Ureter (tissue), 1 donor: ENCODE measurements around the gene ACAT2. TPM values are rescaled to one million over a fixed set of nuclear protein-coding genes. Genes with fewer than 3 reads are reported as not detected.
"Not testable (repeated sequence)": the region's sequence is repeated elsewhere in the genome, so short reads cannot be mapped to it uniquely, and the experiment has no call there.

Experiments
- DNase-seq: peaks from one replicate; pipeline ENCODE4 v3.0.0-alpha.2; 2020; ENCODE audit warnings: low spot score
- total RNA-seq: library from RNA; stranded (reverse); gene quantifications from one replicate; pipeline ENCODE4 v1.2.4, GENCODE V29; 2023
- donor health status: DM: yes; HTN: yes; CAD: no.

ACAT2 gene
- total RNA-seq, 1 donor from 2014 or later = 42.1 TPM

DNA sequence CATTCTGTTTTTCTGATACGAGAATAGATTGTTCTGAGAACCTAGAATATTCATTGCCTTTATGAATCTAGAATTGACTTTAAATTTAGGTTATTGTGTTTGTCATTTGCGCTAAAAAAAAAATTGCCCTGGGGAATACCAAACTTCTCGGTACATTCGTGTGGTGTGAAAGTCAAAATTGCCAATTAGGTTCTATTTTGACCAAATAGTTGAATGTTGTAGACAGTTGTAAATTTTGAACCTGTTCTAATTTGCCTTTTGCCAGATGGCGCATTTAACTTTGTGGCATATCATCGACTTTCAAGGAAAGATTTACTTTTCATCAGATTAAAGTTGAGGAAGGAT lies 31.5 kb upstream of the ACAT2 start:
- DNase-seq = no peak

DNA sequence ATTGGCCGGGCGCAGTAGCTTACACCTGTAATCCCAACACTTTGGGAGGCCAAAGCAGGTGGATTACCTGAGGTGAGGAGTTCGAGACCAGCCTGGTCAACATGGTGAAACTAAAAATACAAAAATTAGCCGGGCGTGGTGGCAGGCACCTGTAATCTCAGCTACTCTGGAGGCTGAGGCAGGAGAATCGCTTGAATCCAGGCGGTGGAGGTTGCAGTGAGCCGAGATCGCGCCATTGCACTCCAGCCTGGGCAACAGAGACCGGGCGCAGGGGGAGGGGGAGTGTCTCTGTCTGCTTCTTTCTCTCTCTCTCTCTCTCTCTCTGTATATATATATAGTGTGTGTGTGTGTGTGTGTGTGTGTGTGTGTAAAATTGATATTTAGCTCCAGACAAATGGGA lies 29.3 kb upstream of the ACAT2 start:
- not testable (repeated sequence) for DNase-seq

DNA sequence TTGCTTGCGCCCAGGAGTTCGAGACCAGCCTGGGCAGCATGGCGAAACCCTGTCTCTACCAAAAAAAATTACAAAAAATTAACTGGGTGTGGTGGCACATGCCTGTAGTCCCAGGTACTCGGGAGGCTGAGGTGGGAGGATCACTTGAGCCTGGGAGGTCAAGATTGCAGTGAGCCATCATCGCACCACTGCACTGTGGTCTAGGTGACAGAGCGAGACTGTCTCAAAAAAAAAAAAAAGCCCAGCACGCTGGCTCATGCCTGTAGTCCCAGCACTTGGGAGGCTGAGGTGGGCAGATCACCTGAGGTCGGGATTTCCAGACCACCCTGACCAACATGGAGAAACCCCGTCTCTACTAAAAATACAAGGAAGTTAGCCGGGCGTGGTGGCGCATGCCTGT lies 28.4 kb upstream of the ACAT2 start:
- DNase-seq = not testable (repeated sequence)

DNA sequence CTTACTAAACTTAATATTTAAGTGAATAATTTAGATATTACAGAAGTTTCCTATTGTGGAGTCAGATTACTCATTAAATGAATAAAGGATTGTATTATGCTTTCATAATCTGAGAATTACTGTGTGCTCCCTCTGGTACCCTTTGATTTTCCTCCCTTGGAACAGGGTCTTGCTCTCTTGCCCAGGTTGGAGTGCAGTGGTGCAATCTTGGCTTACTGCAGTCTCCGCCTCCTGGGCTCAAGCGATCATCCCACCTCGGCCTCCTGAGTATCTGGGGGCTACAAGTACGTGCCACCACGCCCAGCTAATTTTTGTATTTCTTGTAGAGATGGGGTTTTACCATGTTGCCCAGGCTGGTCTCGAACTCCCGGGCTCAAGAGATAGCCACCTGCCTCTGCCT lies 24.9 kb upstream of the ACAT2 start:
- no peak for DNase-seq

DNA sequence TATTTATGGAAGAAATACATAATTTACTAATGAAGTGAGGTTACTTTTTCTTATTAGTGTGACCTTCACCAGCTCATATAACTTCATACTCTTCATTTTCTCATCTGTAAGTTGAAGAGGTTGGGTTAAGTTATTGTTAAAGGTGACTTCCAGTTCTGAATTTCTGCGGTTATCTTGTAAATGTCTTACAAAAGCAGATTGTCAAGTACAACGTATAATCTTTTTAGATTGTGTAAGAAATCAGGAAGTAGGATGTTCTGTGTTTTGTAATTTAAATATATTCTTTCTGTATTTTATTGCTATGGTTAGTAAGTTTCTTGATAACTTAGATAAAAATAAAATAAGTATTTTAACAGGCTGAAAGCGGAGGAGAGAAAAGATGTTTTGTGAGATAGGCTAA lies 22.5 kb upstream of the ACAT2 start:
- DNase-seq = no peak

DNA sequence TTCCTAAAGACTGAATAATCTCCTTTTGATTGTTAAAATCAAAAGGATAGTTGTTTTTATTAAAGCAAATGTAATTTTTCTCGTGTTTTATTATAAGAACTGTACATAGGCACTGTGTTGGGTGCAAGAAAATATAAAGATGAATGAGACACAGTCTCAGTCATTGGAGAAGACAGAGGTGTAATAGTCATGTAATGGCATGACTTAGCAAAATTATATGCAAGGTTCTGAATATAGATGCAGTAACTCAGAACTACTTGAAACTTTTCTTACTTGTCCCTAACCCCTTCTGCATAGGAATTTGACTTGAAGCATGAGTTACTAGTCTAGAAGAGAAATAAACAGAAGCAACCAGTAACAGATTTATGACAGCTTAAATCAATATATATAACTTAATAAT lies 19.7 kb upstream of the ACAT2 start:
- no peak for DNase-seq

DNA sequence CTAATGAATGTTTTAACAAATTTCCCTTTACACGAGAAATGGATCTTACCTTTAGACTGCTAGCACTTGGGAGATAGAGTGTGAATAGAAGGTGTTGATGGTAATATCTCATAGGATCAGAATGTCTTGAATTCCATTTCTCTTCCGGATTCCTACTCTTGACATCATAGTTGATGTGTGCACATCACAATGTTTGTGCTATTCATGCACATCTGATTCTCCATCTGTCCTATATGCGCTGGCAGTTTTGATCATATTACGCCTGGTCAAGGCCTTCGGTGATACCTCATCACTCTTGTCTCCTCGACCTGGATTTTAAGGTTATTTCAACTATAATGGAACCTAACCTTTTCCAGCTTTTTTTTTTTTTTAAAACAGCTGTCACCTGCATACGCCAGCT lies 16.8 kb upstream of the ACAT2 start:
- no peak for DNase-seq

DNA sequence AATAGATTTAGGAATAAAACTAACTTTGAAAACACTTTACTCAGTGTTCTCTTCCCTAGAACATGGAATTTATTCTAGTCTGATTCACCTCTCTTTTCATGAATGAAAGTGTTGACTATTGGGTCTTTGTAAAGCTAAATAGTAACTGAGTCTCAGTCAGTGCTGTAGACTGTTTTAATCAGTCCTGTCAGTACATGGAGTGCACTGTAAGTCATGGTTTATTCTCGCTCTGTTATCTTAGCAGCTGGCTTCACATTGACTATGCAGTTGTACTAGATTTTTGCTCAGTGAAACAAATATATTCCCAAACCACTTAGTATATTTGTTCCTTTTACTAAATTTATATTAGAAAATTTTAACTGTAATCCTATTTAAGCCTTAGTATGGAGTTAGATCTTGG lies 15.1 kb upstream of the ACAT2 start:
- DNase-seq = no peak

DNA sequence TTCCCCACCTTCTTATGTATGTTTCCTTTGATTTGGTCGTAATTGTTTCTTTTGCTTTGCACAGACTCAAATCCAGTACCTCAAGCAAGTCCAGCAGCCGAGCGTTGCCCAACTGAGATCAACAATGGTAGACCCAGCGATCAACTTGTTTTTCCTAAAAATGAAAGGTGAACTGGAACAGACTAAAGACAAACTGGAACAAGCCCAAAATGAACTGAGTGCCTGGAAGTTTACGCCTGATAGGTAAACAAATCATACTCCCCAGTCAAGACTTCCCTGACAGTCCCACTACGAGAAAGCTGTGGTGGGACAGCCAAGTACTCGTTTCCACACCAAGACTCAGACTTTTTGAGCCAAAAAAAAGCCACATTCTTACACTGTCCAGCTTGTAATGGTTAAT lies 13.7 kb upstream of the ACAT2 start:
- not testable (repeated sequence) for DNase-seq

DNA sequence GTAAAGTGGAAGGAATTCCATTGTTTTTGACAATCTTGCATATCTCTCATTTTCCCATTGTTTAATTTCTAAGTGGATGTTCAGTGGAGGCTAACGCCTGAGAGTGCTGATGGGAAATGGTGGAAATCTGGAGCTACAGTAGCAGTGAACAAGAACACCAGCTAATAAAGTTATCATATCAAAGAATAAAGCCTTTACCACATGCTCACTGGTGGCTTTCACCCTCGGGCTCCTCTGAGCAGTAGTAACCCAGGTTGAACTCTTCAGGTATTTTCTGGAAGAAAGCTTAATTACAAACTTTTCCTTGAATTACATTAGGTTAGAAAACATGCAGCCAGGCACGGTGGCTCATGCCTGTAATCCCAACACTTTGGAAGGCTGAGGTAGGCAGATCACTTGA lies 10.4 kb upstream of the ACAT2 start:
- DNase-seq = no peak

DNA sequence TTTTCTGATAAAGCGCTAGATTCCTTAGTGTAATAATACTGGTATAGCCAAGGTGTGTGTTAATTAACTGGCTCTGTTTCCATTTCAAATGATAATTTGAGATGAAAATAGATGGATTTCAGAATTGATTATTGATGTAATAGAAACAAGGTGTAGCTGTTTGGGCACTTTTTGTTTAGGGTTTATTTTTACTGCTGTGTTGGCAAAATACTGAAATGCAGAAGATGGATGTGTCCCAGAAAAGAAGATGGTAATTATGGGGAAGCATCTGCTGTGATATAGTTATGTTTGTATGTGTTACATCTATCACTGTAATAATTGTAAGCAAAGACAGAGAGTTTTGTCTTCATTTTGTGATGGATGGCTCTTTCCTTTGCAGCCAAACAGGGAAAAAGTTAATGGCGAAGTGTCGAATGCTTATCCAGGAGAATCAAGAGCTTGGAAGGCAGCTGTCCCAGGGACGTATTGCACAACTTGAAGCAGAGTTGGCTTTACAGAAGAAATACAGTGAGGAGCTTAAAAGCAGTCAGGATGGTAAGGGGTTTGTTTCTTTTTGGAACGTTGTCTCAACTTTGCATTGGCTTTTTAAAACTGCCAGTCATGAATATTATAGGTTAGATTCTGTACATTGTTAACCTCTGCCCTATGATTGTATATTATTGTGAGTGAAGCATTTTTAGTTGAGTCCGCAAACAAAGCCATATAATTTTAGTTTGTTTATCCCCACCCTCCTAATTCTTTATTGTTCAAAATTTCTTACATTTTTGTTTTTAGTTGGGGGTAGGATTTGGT lies 8.6 kb upstream of the ACAT2 start:
- no peak for DNase-seq

DNA sequence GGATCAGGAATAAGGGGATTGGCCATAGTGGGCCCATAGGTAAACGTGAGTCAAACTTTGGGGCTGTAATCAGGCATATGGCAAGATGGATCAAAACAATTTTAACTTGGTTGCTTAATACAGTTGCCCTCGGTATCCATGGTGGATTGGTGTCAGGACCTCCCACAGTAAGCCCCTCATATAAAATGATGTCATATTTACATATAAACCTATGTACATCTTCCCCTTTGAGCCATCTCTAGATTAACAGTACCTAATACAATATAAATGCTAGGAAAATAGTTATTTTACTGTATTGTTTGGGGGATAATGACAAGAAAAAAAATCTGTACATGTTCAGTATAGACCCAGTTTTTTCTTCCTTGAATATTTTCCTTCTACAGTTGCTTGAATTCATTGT lies 7.4 kb upstream of the ACAT2 start:
- DNase-seq = no peak

DNA sequence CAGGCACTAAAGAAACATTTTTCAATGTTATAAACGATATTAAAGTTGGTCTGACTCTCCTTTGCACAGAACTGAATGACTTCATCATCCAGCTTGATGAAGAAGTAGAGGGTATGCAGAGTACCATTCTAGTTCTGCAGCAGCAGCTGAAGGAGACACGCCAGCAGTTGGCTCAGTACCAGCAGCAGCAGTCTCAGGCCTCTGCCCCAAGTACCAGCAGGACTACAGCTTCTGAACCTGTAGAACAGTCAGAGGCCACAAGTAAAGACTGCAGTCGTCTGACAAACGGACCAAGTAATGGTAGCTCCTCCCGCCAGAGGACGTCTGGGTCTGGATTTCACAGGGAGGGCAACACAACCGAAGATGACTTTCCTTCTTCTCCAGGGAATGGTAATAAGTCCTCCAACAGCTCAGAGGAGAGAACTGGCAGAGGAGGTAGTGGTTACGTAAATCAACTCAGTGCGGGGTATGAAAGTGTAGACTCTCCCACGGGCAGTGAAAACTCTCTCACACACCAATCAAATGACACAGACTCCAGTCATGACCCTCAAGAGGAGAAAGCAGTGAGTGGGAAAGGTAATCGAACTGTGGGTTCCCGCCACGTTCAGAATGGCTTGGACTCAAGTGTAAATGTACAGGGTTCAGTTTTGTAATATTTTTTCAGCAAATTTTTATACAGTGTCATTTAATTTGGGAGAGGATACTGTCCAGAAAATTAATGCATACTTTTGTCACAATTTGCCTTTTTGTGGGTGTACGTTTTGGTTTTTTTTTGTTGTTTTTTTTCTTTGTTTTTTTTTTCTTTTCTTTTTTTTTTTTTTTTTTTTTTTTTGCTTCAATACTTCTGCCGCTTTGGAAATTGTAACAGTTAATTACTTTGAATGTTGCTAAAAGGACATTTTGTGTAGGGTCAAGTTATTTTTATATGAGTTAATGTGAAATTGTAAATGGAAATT lies 6.6 kb upstream of the ACAT2 start:
- DNase-seq = no peak

DNA sequence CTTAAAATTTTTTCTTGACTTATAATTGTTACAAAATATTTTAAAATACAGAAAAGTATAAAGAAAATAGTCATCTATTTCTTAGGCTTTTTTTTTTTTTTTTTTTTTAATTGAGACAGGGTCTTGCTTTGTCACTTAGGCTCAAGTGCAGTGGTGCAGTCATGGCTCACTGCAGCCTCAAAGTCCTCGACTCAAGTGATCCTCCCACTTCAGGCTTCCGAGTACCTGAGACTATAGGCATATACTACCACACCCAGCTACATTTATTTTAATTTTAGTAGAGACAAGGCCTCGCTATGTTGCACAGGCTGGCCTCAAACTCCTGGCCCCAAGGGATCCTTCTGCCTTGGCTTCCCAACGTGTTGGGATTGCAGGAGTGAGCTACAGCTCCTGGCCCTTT lies 5.3 kb upstream of the ACAT2 start:
- DNase-seq = no peak

DNA sequence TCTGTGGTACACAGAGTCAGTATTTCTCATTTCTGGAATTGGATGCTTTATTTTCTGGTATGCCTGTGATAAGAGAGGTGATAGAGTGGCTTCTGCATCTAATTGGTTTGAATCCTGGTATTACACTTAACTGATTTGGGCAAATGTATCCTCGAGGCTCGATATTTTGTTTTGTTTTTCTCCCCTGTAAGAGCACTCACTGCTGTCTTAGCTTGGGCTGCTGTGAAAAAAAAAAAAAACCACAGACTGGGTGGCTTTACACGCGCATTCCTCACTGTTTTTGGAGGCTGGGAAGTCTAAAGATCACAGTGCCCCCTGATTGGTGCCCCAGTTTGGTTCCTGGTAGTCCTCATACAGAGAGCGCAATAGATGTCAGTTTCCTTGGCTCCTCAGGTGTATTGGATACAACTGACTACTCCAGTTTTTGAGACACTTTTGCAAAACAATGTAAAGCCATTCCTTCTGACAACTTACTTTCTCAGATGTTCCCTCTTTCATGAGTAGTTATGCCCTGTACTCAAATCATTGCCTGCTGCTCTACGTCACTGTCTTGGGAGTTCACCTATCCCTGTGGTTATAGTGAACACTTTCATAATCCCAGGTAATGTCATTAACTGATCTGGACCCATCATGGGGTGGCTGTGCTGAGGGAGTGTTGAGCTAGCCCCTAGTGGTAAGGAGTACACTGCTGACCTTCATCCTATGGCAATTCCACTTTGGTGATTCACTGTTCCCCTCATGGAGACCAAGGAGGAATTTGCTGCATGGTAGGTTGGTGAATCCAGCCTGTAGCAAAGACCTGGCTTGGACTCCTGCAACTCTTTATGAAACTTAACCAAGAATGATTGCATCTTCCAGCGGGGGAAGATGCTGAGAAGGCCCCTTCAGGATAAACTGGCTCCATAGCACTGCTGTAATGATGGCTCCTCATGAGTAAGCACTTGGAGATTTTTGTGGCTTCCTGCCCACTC lies 3.5 kb upstream of the ACAT2 start:
- no peak for DNase-seq

DNA sequence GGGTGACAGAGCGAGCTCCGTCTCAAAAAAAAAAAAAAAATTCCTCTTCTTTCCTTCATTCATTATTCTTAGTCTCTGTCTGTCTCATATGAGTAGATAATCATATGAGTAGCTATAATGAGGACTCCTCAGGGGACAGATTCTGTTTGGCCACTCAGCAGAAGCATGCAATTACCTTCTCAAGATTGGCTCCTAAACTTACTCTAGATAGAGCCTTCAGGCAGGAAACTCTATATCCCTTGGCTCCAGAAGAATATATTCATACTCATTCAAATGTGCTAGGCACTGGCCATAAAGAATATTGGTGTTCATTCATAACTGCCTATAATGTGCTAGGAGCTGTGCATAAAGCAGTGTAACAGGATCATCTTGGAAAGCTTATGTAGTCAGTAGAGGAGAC lies 2.2 kb upstream of the ACAT2 start:
- DNase-seq = no peak

DNA sequence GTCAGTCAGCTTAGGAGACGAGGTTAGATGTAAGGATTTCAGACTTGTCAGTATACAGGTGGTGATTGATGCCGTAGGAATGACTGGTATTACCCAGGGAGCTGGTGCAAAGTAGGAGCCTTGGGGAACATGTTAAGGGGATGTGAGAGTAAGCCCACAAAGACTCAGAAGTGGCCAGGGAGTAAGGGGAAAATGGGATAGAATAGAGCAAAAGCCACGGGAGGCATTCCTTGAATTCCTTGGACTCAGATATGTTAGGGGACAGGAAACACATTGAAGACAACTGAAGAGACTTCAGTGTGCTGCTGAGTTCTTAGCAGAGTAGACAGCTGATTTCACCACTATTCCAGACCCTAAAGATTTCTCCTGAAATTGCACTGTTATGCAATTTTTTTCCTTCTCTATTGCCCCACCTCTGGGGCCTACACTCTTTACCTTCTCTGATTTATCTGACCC lies 1.2 kb upstream of the ACAT2 start:
- DNase-seq = no peak

DNA sequence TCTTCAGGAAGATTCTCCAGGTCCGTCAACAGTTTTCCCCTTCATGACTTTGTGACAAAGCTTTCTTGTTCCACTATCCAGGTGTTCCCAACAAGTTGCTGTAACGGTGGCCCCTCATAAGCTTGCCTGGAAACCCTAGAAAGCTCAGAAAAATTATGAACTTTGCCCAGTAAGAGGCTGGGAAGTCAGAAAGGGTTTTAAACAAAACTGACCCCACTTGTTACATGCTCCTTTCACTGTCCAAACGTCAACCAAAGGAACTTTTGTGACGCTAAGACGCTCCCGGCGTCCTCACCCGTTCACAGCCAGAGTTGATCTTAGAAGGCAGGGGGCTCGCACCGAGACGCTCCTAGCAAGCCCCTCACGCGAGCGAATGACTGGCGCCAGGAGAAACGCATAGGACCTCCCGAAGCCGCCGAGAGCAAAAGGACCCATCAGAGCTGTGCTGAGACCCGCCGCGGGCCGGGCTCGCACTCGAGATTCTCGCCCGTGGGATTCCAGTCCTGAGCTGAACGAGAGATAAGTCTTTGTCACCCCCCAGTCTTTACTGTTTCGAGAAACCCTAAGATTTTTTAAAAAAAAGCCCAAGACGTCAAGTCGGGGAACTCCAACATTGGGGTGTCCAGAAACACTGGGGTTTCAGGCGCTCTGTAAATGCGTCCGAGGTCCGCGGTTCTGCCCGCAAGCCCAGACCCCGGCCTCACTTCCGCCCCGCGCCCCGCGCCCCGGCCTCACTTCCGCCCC lies 544 bp upstream of the ACAT2 start:
- DNase-seq = no peak

DNA sequence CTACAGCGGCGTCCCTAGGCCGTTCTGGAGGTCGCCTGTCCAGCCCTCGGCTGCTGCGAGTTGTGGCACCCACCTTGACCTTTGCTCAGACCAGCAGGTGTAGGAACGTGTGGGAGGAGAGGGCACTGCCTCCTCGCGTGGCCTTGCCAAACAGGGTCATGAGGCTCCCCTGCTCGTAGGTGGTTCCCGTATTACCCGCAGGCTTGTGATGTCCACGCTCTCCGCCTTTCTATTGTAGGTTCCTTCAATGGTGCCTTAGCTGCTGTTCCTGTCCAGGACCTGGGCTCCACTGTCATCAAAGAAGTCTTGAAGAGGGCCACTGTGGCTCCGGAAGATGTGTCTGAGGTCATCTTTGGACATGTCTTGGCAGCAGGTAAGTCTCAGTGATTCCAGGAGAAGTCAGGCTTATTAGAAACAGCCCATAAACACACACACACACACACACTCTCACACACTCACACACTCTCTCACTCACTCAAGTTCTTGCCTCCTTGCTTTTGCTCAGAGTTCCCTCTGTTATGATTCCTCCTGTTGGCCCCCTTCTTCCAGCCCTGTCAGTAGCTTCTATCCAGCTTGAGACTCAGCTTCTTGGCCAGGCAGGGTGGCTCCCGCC lies 942 bp downstream of the ACAT2 start:
- no peak for DNase-seq

DNA sequence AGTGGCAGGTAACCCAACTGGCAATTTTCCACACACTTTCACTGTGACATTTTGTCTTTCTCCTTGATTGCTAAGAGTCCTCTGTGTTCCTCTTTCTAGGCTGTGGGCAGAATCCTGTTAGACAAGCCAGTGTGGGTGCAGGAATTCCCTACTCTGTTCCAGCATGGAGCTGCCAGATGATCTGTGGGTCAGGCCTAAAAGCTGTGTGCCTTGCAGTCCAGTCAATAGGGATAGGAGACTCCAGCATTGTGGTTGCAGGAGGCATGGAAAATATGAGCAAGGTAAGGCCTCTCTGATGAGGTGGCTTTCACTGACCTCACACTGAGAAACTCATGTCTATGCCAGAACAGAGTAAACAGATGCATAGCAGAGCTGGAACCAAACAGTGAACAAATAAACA lies 5.1 kb downstream of the ACAT2 start:
- no peak for DNase-seq

DNA sequence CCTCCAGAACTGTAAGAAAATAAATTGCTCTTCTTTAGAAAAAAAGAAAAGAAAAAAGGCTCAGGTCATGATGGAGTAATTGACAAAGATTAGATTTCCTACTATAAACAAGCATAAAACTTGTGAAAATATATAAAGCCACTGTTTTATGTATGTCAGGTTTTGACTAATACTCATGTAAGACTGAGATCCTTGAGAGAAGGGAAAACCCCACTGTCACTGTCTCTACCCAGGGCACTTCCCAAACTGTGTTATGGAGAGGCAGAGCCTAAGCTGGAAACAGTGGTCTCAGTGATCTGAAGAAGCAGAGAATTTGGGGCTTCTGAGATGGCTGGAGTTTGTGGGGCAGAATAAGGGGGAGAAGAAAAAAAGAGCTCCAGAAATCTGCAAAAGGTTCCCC lies 7.6 kb downstream of the ACAT2 start:
- DNase-seq = no peak
